Measurements from ENCODE around the gene ROBO3.

ROBO3 gene

DNA sequence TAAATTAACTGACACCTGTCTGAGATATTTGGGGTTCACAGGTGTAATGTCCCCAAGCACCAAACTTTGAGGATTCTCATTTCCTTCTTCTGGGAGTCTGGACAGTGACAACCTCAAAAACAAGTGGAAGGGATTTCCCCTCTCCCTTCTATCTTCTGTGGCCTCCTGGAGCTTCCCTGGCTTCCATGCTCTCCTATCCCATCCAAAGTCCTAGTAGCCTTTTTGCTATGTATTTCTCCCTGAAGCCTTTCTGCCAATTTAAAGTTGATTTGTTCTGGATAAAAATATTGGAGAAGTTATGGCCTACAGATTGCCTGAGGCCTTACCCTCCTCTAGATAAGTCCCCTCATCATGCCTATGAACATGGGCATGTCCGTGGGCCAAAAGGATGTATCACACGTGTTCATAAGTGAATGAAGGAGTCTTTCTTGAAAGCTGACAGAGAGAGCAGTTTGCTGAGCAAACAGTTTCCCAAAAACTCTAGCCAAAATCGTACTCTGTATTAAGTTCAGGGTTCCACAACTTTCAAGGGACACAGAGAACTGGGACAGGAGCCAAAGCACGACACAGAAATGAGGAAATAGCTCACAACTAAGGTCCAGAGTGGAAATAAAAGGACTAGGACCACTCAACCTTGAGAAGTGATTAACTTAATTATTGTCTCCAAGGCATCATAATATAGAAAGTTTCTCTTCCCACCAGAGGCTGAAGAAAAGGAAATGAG lies 63.9 kb downstream of the ROBO3 start:
- Histone ChIP-seq H2AFZ (ENCODE audit: low read length) (no peak overlapping the region), H3K9me3 (ENCODE audit: low read length) (no peaks in the 10 kb centered on the region), H3K9me2 (ENCODE audit: low read depth, low read length) (no peaks in the 10 kb centered on the region), H3K4me2 (ENCODE audit: low read length) (no peak overlapping the region), H4K20me1 (ENCODE audit: insufficient read depth, low read length) (no peaks in the 10 kb centered on the region), H3K27ac (ENCODE audit: low read depth, low read length, poor library complexity, severe bottlenecking) (no peak overlapping the region), H3K36me3 (ENCODE audit: insufficient read depth, low read length) (no peaks in the 10 kb centered on the region), H3K4me1 (ENCODE audit: insufficient read depth, low read length, severe bottlenecking) (no peaks in the 10 kb centered on the region), H3K27me3 (ENCODE audit: insufficient read depth, low read length) (no peaks in the 10 kb centered on the region), H3K9ac (ENCODE audit: low read length) (no peak overlapping the region), H3K4me3 (ENCODE audit: low read depth, low read length, poor library complexity, severe bottlenecking) (no peak overlapping the region), H3K79me2 (ENCODE audit: insufficient read depth, low read length) (no peaks in the 10 kb centered on the region), H3F3A (ENCODE audit: insufficient read depth, low read length) (no peaks in the 10 kb centered on the region)
- TF ChIP-seq EZH2 (IDR thresholded peaks at IDR 0.05; ENCODE audit: borderline replicate concordance, low read length), result no peak
- TF ChIP-seq, protein P1, sequence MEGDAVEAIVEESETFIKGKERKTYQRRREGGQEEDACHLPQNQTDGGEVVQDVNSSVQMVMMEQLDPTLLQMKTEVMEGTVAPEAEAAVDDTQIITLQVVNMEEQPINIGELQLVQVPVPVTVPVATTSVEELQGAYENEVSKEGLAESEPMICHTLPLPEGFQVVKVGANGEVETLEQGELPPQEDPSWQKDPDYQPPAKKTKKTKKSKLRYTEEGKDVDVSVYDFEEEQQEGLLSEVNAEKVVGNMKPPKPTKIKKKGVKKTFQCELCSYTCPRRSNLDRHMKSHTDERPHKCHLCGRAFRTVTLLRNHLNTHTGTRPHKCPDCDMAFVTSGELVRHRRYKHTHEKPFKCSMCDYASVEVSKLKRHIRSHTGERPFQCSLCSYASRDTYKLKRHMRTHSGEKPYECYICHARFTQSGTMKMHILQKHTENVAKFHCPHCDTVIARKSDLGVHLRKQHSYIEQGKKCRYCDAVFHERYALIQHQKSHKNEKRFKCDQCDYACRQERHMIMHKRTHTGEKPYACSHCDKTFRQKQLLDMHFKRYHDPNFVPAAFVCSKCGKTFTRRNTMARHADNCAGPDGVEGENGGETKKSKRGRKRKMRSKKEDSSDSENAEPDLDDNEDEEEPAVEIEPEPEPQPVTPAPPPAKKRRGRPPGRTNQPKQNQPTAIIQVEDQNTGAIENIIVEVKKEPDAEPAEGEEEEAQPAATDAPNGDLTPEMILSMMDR (IDR thresholded peaks at IDR 0.05; ENCODE audit: low read length), result no peak

DNA sequence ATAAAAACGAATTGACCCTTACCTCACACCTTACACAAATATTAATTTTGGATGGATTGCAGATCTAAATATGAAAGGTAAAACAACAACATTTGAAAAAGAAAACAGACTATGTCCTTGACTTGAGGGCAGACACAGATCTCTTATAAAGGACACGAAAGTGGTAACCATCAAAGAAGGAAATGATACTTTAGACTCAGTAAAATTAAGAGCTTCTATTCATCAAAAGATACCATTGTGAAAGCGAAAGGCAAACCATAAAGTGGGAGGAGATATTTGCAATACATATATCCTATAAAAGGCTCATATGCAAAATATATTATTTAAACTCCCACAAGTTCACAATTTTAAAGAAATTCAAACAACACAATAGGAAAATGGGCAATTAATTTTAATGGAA lies 65.6 kb downstream of the ROBO3 start:
- no peaks in the 10 kb centered on the region for H3K9me3 ChIP-seq (ENCODE audit: low read length)
- H3K36me3 ChIP-seq (ENCODE audit: insufficient read depth, low read length), result no peaks in the 10 kb centered on the region
- no peak overlapping the region for H3K4me2 ChIP-seq (ENCODE audit: low read length)
- H3K27ac ChIP-seq (ENCODE audit: low read depth, low read length, poor library complexity, severe bottlenecking), result no peak overlapping the region
- no peaks in the 10 kb centered on the region for H3K4me1 ChIP-seq (ENCODE audit: insufficient read depth, low read length, severe bottlenecking)
- H3K79me2 ChIP-seq (ENCODE audit: insufficient read depth, low read length), result no peaks in the 10 kb centered on the region
- no peaks in the 10 kb centered on the region for H3K9me2 ChIP-seq (ENCODE audit: low read depth, low read length)
- H4K20me1 ChIP-seq (ENCODE audit: insufficient read depth, low read length), result no peaks in the 10 kb centered on the region
- no peaks in the 10 kb centered on the region for H3F3A ChIP-seq (ENCODE audit: insufficient read depth, low read length)
- H3K4me3 ChIP-seq (ENCODE audit: low read depth, low read length, poor library complexity, severe bottlenecking), result no peak overlapping the region
- H3K27me3 ChIP-seq (ENCODE audit: insufficient read depth, low read length), result no peaks in the 10 kb centered on the region
- TF ChIP-seq, protein P1 (IDR thresholded peaks at IDR 0.05; ENCODE audit: low read length), result no peak
- TF ChIP-seq EZH2 (IDR thresholded peaks at IDR 0.05; ENCODE audit: borderline replicate concordance, low read length), result no peak
- no peak overlapping the region for H3K9ac ChIP-seq (ENCODE audit: low read length)
- no peak overlapping the region for H2AFZ ChIP-seq (ENCODE audit: low read length)

Measured in OCI-LY1 (cell line).